ENCODE results near the gene CNTNAP5.

- no peak for TF ChIP-seq CTCF (IDR thresholded peaks at IDR 0.05; ENCODE audit: low read depth, low read length)
- TF ChIP-seq, protein P1, sequence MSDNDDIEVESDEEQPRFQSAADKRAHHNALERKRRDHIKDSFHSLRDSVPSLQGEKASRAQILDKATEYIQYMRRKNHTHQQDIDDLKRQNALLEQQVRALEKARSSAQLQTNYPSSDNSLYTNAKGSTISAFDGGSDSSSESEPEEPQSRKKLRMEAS (IDR thresholded peaks at IDR 0.05; ENCODE audit: low read depth, low read length) = no peak
- TF ChIP-seq POLR2A (IDR thresholded peaks at IDR 0.05; ENCODE audit: extremely low read depth, insufficient read length) = no peak
Measured at GRCh38 chr2:124289615-124290014, 264.5 kb downstream of the CNTNAP5 start.
